GM13976 (cell line): Measurements from ENCODE around the gene ARHGAP42.

Experiments
- DNase-seq: peaks from one replicate; pipeline ENCODE4 v3.0.0; 2012; ENCODE audit warnings: low spot score
- in situ Hi-C: fragments of 300-500 bp; cut with MboI; formaldehyde crosslinking; loops from one replicate; pipeline ENCODE4 v1.12.0; 2022; ENCODE audit warnings: low sequenced_read_pairs, mixed read lengths, inconsistent platforms; ENCODE audit not compliant: unreplicated experiment
- TF ChIP-seq, protein P1 (sequence below): IDR thresholded peaks from 2 replicates; pipeline ENCODE4 v1.5.1; 2012; ENCODE audit warnings: borderline replicate concordance, mild to moderate bottlenecking; ENCODE audit not compliant: insufficient read depth; ENCODE audit errors: extremely low read depth, missing control alignments, control extremely low read depth

Gene ARHGAP42

DNA sequence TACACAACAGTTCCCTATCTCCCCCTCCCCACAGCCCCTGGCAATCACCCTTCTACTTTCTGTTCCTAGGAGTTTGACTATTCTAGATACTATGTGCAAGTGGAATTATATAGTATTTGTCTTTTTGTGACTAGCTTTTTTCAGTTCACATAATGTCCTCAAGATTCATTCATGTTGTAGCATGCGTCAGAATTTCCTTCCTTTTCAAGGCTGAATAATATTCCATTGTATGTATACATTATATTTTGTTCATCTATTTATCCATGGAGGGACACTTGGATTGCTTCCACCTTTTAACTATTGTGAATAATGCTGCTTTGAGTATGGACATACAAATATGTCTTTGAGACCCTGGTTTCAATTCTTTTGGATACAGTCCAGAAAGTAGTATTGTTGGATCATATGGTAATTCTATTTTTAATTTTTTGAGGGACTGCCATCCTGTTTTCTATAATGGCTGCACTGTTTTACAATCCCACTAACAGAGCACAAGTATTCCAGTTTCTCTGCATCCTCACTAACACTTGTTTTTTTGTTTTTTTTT lies 128.8 kb downstream of the ARHGAP42 start:
- TF ChIP-seq, protein P1, sequence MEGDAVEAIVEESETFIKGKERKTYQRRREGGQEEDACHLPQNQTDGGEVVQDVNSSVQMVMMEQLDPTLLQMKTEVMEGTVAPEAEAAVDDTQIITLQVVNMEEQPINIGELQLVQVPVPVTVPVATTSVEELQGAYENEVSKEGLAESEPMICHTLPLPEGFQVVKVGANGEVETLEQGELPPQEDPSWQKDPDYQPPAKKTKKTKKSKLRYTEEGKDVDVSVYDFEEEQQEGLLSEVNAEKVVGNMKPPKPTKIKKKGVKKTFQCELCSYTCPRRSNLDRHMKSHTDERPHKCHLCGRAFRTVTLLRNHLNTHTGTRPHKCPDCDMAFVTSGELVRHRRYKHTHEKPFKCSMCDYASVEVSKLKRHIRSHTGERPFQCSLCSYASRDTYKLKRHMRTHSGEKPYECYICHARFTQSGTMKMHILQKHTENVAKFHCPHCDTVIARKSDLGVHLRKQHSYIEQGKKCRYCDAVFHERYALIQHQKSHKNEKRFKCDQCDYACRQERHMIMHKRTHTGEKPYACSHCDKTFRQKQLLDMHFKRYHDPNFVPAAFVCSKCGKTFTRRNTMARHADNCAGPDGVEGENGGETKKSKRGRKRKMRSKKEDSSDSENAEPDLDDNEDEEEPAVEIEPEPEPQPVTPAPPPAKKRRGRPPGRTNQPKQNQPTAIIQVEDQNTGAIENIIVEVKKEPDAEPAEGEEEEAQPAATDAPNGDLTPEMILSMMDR = no peak
- in situ Hi-C loops = no loop called here
- DNase-seq = no peak

- in situ Hi-C loops = no loop called here
- TF ChIP-seq, protein P1 = no peak
- DNase-seq = no peak
These were observed 129.7 kb downstream of the ARHGAP42 start for GRCh38 chr11:100816823-100817222.

DNA sequence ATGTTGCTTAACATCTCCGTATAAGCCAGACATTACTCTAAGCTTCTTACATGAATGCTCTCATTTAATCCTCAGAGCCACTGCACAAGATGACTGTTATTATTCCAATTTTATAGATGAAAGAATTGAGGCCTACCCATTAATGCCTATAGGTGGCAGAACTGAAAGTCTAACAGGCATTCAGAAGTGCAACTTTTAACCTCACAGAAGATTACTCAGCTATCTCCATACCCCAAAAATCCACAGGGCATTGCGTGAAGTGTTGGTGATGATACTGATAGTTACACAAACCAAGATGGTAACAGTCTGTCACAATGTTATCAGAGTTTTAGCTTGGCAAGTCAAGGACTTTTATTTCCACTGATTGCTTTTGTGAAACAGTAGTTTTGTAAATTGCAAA lies 130.5 kb downstream of the ARHGAP42 start:
- in situ Hi-C loops = no loop called here
- DNase-seq = no peak
- TF ChIP-seq, protein P1 = no peak

DNA sequence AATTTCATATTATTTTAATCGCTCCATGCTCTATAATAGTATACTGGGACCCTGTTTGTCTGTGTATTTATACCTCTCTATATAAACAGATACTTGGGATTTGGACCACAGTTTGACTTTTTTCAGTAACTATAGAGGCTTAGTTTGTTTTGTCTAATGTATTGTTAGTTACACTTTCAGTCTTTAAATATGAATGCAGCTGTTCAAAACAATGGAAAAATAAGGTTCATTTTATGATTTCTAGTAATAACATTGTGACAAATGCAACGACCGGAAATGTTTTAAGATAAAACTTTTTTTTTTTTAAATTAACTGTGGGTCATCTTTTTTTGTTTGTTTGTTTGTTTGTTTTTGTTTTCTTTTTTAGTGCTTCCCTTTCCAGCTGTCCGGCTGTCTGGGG lies 133.5 kb downstream of the ARHGAP42 start:
- no peak for DNase-seq
- TF ChIP-seq, protein P1 = no peak
- in situ Hi-C loops = no loop called here

- DNase-seq = no peak
- in situ Hi-C loops = no loop called here
- TF ChIP-seq, protein P1 = no peak
These were observed 134.1 kb downstream of the ARHGAP42 start for GRCh38 chr11:100821198-100821597.

- in situ Hi-C loops = no loop called here
- TF ChIP-seq, protein P1 = no peak
- DNase-seq = no peak
These were observed 136.3 kb downstream of the ARHGAP42 start for GRCh38 chr11:100823360-100823759.
